Esophagus (tissue), 2 donors: ENCODE results near the gene GSTT2B. TPM values are rescaled to one million over a fixed set of nuclear protein-coding genes. Genes with fewer than 3 reads are reported as not detected.
"Not testable (repeated sequence)": the region's sequence is repeated elsewhere in the genome, so short reads cannot be mapped to it uniquely, and the experiment has no call there.

ENCODE experiments used
- H3K27ac ChIP-seq, 2 donors: one replicate each; pipeline ENCODE4 v1.5.1; 2013; ENCODE audit warnings: low read depth in 2 of 2, mild to moderate bottlenecking in 2 of 2, inconsistent platforms in 1 of 2, low read length in 1 of 2, moderate library complexity in 1 of 2
- H3K27me3 ChIP-seq, 2 donors: one replicate each; pipeline ENCODE4 v1.6.1; 2013; ENCODE audit warnings: low read length in 2 of 2, control low read depth in 1 of 2, mild to moderate bottlenecking in 1 of 2; ENCODE audit not compliant: insufficient read depth in 2 of 2, control insufficient read depth in 1 of 2
- H3K36me3 ChIP-seq, 2 donors: one replicate each; pipeline ENCODE4 v1.6.1; 2013; ENCODE audit warnings: low read length in 1 of 2; ENCODE audit not compliant: control insufficient read depth in 2 of 2, insufficient read depth in 2 of 2
- H3K4me1 ChIP-seq, 2 donors: one replicate each; pipeline ENCODE4 v1.6.1; 2013; ENCODE audit warnings: low read length in 1 of 2; ENCODE audit not compliant: control insufficient read depth in 2 of 2, insufficient read depth in 2 of 2
- H3K4me3 ChIP-seq, 2 donors: one replicate each; pipeline ENCODE4 v1.5.1; 2013; ENCODE audit warnings: low read length in 2 of 2, mild to moderate bottlenecking in 2 of 2, low read depth in 1 of 2, moderate library complexity in 1 of 2
- H3K9me3 ChIP-seq, 2 donors: one replicate each; pipeline ENCODE4 v1.6.1; 2013; ENCODE audit warnings: mild to moderate bottlenecking in 2 of 2, low read depth in 1 of 2, low read length in 1 of 2, moderate library complexity in 1 of 2; ENCODE audit not compliant: control insufficient read depth in 2 of 2, insufficient read depth in 1 of 2
- WGBS, 2 donors: extraction: QIAGEN DNeasy Blood & Tissue Kit; methylation state at CpG; one replicate each; pipeline ENCODE4 v1.1.7; 2013; 5-methylcytosine and 5-hydroxymethylcytosine counted together
- polyA plus RNA-seq, 2 donors: library from polyadenylated mRNA; stranded (reverse); fragments of 200-250 nt; gene quantifications; one replicate each; pipeline ENCODE4 v1.2.3, GENCODE V29; 2013
- donor health status: healthy with polysubstance abuse.
- donor health status: Bipolar disorder and iron deficiency.

The GSTT2B gene
- polyA plus RNA-seq, 2 donors: 2.8 to 74.1 TPM

- not testable (repeated sequence) for H3K9me3 ChIP-seq, H3K36me3 ChIP-seq, H3K4me3 ChIP-seq, H3K27ac ChIP-seq, H3K4me1 ChIP-seq, H3K27me3 ChIP-seq
- WGBS, 2 donors: 78 to 98% methylated on average over 6 to 8 of the region's 8 CpGs
Measured at GRCh38 chr22:23986089-23986488, 25.1 kb upstream of the GSTT2B start.

DNA sequence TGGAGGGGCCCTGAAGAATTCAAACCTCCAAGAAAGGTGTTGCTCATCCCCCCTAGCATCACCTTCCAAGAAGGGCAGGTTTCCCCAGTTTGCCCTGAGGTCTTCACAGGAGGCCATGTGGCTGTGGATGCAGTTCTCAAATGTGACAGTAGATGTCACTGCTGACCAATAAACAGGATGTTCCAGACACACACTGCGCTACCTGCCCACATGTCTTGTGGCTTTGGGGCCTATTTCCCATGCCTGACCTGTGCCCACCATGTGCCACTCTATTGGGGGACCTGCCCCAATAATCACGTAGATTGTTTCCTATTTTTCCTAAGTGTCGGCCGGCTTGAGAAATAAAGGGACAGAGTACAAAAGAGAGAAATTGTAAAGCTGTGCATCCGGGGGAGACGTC, 23.4 kb upstream of the GSTT2B start:
- Histone ChIP-seq H3K27ac (no peak overlapping the region), H3K9me3 (no peaks in the 10 kb centered on the region), H3K36me3 (no peaks in the 10 kb centered on the region), H3K27me3 (no peaks in the 10 kb centered on the region), H3K4me3 (no peak overlapping the region), H3K4me1 (no peaks in the 10 kb centered on the region)
- WGBS, 2 donors: 48 to 49% methylated on average over 6 of the region's 6 CpGs

DNA sequence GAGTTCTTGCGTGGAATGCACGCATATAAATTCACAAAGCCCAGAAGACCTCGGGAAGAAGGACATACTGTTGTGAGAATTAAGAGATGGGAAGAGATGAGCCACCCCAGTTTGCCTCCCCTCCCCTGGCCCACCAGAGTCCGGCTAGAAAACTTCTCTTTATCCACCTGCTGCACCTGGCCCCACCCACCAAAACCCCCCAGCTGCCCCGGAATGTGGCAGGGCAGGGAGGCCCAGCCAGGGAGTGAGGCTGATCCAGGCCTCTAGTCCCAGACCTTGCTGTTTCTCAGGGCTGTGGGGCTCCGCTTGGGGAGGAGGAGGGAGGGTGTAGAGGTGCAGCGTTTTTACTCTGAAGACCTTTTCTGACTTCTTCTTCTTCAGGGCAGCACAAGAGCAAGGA, 19.6 kb upstream of the GSTT2B start:
- WGBS, 2 donors: 14 to 18% methylated on average over 4 of the region's 7 CpGs
- H3K4me1 ChIP-seq, H3K9me3 ChIP-seq, H3K4me3 ChIP-seq, H3K27ac ChIP-seq, H3K27me3 ChIP-seq, H3K36me3 ChIP-seq: not testable (repeated sequence)

DNA sequence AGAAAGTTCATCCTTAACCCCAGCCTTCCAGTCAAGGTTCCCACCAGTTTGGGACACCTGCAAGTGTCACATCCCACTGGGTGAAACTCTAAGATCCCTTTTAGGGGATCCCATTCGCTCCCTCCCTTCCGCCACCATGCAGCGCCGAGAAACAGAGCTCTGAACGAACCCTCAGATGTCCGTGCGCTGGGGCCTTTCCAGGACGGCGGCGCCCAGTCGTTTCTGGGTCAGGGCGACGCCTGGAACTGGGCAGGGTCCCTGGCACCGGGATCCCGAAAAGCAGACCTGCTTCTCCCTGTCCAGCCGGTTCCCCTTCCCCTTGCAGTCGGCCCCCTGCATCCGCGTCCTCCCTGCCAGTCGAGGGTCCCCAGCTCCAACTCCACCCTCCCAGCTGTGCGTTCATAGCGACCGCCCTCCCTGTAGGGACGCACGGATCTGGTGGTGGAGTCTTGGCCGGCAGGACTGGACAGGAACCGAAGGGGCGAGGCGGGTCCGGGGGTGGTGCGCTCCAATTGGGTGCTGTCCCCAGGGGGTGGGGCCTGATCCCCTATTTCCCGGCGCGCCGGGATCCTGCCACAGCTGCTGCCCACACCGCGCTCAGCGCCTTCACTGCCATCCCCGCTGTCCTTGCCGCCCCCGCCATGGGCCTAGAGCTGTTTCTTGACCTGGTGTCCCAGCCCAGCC, 18.7 kb upstream of the GSTT2B start, which contains the start of gene GSTT2:
TSS of gene GSTT2 (plus strand) at position 578 of the 684 bp plus-strand sequence.
- H3K27ac ChIP-seq, H3K4me3 ChIP-seq, H3K27me3 ChIP-seq, H3K36me3 ChIP-seq, H3K9me3 ChIP-seq, H3K4me1 ChIP-seq: not testable (repeated sequence)
- WGBS, 2 donors: no CpG with 5 or more reads among the region's 41 CpGs

DNA sequence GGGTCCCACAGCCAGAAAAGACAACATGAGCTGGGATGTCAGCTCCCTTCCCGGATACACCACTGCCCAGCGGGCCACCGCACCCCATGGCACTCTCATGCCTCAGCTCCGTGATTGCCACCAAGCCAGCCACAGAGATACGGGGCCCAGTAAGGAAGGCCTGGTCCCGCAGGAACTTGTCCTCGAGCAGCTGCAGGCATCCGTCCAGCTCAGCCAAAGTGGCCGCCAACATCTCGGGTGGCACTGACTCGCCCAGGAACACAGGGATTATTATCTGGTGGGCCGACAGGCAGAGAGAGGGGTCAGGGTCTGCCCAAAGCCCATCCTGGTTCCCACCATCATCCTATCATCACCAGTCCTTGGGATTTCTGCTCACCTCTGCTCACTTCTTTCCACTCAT, 16.3 kb upstream of the GSTT2B start:
- H3K27ac ChIP-seq, H3K27me3 ChIP-seq, H3K9me3 ChIP-seq, H3K36me3 ChIP-seq, H3K4me1 ChIP-seq, H3K4me3 ChIP-seq: not testable (repeated sequence)
- WGBS, 2 donors: 71 to 86% methylated on average over 2 to 7 of the region's 12 CpGs

- WGBS, 2 donors: 11 to 22% methylated on average over 6 to 7 of the region's 27 CpGs
- H3K9me3 ChIP-seq, H3K4me3 ChIP-seq, H3K27me3 ChIP-seq, H3K4me1 ChIP-seq, H3K27ac ChIP-seq: not testable (repeated sequence)
- H3K36me3 ChIP-seq: peaks cover 3 to 12% of the 10 kb centered on the region in 2 donors
Measured at GRCh38 chr22:23974836-23975352, 13.9 kb upstream of the GSTT2B start.

GRCh38 chr22:23974345-23974744, 13.3 kb upstream of the GSTT2B start, which contains the start of gene DDT:
Gene DDT, minus strand, starts transcription at chr22:23974441. Its CDS starts 27 bp downstream, at chr22:23974414.
- WGBS, 2 donors: no CpG with 5 or more reads among the region's 29 CpGs

GRCh38 chr22:23971927-23972326, 10.9 kb upstream of the GSTT2B start:
- H3K27me3 ChIP-seq, H3K9me3 ChIP-seq, H3K27ac ChIP-seq, H3K4me3 ChIP-seq, H3K4me1 ChIP-seq: not testable (repeated sequence)
- peaks cover 3 to 18% of the 10 kb centered on the region in 2 donors for H3K36me3 ChIP-seq
- WGBS, 2 donors: 92 to 94% methylated on average over 3 of the region's 3 CpGs

More at GRCh38 chr22:23974345-23974744, 13.3 kb upstream of the GSTT2B start, which contains the start of gene DDT:
- peaks cover 3 to 15% of the 10 kb centered on the region in 2 donors for H3K36me3 ChIP-seq
- H3K27ac ChIP-seq, H3K4me1 ChIP-seq, H3K9me3 ChIP-seq, H3K4me3 ChIP-seq, H3K27me3 ChIP-seq: not testable (repeated sequence)

DNA sequence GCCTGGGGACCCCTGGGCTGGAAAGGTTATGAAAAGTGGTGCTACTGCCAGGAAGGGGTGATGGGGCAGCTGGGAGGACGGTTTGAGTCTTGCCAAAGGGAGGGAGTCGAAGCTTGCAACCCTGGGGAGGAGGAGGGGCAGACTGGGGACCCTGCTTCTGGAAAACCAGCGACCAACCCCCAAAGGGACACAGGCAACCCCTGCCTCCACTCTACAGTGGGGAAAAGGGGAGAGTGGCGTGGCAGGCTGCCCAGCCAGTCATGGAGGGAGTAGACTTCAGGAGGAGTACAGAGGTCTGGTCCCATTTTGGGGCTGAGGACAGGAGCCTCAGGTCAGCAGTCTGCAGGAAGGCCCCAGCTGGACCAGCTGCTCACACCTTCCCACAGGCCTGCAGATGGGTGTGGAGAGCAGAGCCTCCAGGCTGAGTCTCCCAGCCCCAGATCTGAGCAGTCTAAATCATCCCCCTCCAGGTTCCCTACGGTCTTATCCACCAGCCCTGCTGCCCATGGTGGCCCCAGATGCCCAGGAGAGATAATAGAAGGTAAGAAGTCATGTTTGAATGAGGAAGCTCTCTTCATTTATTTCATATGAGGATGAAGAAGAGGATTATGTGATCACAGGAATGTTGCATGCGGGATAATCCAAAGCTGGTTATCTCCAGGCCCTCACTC, 10.0 kb upstream of the GSTT2B start:
- Histone ChIP-seq H3K36me3 (peaks cover 3 to 18% of the 10 kb centered on the region in 2 donors), H3K9me3 (no peaks in the 10 kb centered on the region), H3K4me3 (no peak overlapping the region), H3K27me3 (no peaks in the 10 kb centered on the region), H3K27ac (no peak overlapping the region), H3K4me1 (peaks cover 0 to 3% of the 10 kb centered on the region in 2 donors)
- WGBS, 2 donors: 58 to 76% methylated on average over 6 of the region's 6 CpGs
